Measurements from ENCODE around the gene SVIL.
"Not testable (repeated sequence)": the region's sequence is repeated elsewhere in the genome, so short reads cannot be mapped to it uniquely, and the experiment has no call there.

The SVIL gene

DNA sequence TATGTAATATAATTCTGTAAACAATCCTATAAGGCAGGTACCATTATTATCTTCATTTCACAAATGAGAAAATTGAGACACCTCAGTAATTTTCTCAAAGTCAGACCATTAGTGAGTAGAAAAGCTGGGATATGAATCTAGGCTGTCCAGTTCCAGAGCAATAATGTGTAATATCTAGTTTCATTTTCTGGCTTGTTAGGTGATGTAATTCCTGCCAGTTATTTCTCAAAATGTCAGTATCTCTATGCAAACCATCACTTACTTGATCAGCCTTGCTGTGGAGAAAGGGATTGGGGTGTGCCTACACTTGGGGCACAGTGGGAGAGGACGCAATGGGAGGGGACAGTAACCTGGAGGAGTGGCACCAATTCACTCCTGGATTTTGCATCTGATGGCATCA lies 188.4 kb downstream of the SVIL start:
- DNase-seq: no peak

DNA sequence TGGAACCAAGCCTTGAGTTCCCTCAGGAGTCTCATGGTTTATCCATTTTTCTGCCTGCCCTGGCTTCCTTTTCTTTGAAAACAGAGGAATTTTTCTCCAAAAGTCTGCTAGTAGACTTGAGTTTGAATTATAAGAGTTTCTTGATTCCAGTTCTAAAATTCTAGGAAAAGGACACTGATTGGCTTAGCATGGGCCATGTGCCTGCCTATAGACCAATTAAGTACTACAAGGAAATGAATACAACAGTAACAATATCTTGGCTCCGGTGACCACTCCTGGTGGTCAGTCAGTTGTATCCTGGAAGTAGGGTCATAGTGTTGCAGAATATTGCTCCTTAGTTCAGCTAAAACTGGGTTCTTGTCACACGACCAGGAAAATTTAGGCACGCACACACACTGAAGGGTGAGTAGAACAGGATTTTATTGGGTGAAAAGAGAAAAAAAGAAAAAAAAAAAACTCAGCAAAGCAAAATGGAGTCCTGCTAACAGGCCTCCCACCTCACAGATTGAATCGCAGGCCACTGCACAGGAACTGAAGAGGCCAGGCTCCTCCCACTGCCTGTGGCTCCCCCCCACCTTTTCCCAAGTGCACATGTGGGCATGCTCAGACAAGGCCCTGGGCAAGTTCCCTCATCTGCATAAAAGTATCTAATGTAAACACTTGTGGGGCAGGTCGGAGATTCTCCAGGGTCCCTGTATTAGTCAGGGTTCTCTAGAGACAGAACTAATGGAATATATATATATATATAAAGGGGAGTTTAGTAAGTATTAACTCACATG lies 190.8 kb downstream of the SVIL start:
- no peak for DNase-seq

DNA sequence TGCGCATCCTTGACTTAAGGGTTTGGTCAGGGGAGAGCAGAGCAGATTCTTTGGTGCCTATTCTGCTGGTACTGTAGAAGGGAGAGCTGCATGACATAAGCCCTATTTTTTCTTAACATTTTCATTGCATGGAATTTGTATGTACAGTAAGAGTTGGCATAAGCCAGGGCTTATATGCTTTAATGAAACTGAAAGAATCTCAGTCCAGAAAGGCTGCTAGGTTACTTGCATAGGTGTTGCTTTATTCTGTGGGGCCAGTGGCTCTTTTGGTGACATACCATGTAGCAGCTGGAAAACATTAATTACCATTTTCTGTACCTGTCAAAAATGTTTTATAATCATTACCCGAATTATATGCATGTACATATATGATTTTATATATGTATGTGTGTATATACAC lies 193.8 kb downstream of the SVIL start:
- no peak for DNase-seq

DNA sequence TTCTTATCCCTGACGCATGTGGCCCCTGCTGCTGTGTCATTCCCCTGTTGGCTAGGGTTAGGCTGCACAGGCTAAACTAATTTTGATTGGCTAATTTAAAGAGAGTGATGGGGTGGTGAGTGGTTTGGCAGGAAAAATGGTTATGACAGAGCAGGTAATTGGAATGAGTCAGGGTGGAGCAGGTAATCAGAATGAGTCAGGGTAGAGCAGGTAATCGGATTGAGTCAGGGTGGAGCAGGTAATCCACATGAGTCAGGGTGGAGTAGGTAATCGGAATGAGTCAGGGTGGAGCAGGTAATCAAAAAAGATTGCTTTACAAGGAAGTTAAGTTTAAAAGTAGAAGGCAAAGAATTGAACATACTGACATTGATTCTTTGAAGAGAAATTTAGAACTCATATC lies 195.8 kb downstream of the SVIL start:
- not testable (repeated sequence) for DNase-seq

DNA sequence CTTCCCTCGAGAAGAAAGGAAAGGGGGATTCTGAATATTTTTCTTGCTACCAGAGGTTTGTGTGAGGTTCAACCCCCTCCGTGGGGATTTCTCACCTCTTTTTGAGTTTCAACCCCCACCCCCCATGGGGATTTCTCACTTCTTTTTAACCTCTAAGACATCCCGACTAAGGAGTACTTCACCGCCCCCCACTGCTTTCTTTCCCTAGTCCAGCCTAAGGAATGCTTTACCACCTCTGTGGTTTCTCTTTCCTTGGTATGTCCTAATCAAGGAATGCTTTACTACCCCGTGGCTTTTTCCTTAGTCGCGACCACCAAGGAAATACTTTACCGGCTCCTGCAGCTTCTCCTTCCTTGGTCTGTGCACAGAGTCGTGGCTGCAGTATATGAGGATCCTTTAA lies 196.5 kb downstream of the SVIL start:
- DNase-seq: no peak

DNA sequence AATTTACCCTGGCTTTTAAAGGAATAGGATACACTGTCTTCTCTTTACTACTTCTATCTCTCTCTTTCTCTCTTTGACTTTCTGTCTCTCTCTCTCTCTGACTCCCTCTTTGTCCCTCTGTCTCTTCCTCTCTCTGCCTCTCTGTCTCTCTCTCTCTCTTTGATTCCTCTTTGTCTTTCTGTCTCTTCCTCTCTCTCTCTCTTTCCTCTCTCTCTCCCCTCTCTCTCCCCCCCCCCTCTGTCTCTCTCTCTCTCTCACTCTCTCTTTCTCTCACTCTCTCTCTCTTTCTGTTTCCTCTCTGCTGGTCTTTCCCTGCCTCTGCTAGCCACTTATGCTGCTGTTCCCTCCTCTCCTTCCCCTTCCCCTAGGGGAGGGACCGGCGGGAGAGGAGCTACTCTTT lies 196.9 kb downstream of the SVIL start:
- DNase-seq: no peak

DNA sequence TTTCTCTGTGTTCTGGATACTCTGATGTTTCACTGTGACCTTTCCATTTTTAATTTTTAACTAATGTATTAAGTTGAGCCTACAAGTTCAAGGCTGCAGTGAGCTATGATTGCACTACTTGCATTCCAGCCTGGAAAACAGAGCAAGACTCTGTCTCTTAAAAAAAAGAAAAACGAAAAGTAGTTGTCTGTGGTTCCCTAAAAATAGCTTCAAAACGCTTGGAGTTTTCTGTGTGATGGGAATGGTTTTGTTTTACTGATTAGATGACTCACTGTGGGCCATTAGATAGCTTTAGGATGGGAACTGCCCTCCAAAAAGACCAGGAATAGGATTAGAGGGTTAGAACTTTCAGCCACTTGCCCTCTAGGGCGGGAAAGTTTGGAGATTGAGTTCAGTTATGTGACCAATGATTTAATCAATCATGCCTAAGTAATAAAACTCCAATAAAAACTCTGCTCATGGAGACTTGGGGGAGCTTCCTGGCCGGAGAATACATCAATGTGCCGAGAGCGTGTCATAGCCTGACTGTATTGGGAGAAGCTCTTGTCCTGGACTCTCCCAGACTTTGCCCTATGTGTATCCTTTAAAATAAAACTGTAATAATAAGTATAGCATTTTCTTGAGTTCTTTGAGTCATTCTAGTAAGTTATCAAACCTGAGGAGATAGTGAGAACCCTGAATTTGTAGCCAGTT lies 198.8 kb downstream of the SVIL start:
- no peak for DNase-seq

DNA sequence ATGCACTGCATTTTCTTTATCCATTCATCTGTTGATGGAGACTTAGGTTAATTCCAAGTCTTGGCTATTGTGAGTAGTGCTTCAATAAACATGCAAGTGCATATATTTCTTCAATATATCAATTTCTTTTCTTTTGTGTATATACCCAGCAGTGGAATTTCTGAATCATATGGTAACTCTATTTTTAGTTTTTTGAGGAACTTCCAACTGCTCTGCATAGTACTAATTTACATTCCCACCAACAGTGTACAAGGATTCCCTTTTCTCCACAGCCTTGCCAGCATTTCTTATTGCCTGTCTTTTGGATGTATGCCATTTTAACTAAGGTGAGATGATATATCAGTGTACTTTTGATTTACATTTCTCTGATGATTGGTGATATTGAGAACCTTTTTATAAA lies 200.7 kb downstream of the SVIL start:
- no peak for DNase-seq

DNA sequence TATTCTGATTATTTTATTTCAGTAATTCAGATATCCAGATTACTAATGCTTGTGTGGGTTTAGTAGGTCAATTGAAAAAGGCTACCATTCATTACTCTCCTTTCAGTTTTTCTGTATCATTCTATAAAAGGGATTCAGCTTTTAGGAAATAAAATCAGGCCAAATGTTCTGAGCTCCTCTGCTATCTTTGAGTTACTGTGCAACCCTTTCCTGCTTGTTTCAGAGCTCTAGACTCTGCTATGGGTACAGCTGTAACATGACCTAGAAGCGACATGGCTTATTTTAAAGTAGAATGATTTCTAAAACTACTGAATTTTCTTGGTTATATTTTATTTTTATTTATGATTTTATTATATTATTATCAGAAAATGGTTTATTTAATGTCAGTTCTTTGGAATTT lies 203.1 kb downstream of the SVIL start:
- DNase-seq: no peak

DNA sequence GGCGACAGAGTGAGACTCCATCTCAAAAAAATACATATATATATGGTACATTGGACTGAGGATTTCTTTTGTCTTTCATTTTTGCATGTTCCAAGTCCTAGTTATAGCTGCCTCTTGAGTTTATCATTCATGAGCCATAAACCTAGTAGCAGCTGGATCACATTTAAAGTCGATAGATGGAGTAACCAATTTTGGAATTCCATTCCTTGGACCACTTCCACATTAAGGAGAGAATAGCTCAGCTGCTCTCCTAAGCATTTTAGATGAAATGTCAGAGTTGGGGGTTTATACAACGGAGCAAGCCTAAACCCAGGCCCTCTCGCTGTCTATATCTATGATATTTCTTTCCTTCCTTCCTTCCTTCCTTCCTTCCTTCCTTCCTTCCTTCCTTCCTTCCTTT lies 204.7 kb downstream of the SVIL start:
- DNase-seq: no peak

DNA sequence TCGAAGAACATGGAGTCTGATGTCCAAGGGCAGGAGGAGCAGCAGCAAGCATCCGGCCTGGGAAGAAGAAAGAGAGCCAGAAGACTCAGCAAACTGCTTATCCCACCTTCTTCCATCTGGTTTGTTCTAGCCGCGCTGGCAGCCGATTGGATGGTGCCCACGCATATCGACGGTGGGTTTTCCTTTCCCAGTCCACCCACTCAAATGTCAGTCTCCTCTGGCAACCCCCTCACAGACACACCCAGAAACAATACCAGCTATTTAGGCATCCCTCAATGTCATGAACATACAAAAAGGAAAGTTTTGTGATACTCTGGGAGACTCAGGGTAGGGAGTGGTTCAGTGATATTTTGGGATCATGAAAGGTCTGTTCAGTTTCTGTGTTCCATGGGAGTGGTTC lies 206.3 kb downstream of the SVIL start:
- DNase-seq: no peak

DNA sequence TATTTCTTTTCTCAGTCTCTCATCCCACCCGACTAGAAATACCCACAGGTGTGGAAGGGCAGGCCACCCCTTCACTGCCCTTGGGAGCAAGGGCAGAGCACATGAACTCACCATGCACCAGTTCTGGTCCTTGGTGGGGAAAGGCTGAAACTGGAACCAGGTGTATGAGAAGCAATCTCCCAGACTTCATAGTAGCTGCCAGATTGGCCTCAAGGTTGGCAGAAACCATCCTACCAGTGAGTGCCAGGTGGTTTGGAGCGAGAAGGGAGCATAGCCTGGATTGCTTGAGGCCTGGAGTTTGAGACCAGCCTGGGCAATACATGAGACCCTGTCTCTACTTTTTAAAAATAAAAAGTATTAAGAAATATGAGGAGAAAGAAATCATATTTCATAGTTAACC lies 207.1 kb downstream of the SVIL start:
- DNase-seq: no peak

DNA sequence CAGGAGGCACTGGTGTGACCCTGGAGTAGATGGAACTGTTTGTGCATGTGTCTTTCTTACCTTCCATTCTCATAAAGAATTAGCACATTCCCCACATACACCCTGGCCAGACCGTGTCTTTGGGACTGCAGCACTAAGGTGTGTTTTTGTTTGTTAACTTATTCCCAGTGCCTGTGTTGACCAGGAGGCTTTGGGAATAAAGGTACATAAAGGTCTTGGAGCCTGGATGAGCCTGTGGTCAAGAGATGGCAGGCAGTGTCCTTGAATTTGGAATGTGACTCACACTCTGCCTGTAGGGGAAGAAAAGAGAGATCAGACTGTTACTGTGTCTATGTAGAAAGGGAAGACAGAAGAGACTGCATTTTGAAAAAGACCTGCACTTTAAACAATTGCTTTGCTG lies 208.4 kb downstream of the SVIL start:
- no peak for DNase-seq

DNA sequence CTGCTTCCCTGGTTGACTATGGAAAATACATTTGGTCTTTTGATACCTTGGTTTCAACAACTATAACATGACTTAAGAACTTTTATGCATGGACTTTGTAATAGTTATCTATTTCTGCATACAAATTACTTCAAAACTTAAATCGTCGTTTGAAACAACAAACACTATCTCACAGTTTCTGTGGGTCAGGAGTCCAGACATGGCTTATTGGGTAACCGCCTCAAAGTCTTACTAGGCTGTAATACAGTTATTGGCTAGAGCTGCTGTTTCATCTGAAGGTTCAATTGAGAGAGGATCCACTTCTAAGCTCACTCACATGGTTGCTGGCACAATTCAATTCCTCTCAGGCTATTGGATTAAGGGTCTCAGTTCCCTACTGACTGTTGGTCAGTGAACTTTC lies 210.8 kb downstream of the SVIL start:
- no peak for DNase-seq

DNA sequence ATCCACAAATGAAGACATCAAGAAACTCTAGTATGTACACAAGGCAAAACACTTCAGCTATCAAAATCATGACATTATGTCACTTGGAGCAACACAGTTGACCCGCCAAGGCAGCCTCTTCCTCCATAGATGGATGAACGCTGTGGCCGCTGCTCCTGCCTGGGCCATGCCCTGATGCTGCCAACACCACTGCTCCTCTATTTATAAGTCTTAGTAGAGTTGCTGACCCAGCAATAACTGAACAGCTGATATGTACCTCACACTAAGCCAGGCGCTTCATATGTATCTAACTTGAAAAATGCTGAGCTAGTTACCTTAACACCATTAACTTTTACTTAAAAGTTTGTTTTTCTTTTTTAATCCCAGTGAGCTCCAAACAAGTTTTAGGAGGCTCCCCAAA lies 214.0 kb downstream of the SVIL start:
- DNase-seq: no peak

DNA sequence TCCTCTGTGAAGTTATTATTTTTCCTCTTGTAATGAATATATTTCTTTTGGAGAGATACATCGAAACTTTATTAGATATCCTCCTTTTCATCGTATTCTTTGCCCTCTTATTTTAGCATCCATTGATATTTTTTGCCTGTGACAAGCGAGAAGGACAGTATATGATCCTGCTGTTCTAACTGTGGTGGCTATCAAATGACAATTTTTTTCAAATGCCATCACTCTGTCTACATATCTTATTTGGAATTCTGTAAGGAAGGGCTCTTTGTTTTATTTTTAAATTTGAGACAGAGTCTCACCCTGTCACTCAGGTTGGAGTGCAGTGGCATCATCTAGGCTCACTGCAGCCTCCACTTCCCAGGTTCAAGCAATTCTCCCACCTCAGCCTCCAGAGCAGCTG lies 217.4 kb downstream of the SVIL start:
- DNase-seq: no peak

DNA sequence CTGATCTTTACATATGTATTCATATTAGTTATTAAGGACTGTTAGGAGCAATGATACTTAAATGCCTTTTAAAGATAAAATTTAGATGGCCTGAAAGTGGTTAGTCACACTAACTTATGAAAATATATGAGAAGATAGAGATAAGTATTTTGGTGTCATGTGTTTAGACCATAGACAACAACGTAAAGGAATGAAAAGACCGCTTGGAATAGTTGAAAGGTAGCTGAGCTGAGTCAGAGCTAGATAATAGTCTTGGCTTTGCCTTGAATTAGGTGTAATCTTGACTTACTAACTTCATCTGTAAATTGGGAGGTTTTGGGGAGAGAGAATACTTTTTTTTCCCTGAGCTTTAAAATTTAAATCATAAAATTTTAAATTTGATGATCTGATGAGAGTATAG lies 218.9 kb downstream of the SVIL start:
- DNase-seq: no peak

DNA sequence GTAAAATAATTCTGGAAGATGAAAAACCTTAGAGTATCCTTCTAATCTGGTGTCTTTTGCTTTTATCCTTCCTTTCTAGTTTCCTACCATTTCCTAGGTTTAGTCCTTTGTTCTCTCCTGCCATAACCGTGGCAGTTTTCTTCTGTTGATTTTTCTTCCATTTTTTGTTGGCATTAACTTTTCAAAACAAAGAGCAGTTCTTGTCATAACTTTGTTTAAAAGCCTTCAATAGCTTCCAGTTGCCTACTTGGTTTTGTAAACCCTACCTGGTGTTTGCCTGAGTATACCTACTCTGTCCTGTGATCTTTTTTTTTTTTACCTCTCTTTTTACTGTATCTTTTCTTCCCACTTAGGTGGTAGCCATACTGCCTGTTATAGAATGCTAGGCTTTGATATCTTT lies 220.3 kb downstream of the SVIL start:
- no peak for DNase-seq

DNA sequence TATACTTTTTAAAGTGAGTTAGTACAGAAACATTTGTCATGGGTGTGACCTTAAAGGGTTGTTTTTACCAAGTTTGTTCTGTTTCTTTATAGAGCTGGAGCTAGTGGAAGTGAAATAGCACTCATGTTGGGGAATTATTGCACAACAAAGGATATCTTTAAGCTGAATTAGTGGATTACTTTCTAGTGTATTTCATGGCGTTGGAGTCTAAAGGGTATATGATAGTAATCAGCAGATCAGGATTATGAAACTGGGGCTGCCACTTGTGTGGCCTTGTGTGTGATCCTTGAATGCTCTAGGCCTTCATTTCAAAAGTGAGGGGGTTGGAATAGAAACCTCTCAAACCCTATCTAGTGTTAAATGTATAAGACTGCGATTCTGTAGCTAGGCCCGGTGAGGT lies 222.3 kb downstream of the SVIL start:
- no peak for DNase-seq

DNA sequence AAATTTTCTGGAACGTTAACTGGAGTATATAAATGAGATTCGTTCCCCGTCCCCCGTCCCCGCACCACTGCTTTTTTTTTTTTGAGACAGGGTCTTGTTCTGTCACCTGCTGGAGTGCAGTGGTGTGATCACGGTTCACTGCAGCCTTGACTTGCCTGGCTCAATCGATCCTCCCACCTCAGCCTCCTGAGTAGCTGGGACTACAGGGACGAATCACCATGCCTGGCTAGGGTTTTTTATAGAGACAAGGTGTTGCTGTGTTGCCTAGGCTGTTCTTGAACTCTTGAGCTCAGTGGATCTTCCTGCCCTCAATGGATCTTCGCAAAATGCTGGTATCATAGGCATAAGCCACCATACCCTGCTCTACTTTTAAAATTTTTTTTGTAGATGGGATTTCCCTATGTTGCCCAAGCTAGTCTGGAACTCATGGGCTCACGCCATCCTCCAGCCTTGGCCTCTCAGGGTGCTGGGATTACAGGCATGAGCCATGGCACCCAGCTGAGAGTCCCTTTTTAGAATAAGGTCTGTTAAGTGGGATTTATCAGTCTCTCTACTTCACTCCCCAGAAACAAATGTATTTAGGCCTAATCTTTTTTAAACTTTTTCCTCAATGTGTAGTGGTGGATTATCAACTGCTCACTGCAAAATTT lies 223.0 kb downstream of the SVIL start:
- DNase-seq: no peak

DNA sequence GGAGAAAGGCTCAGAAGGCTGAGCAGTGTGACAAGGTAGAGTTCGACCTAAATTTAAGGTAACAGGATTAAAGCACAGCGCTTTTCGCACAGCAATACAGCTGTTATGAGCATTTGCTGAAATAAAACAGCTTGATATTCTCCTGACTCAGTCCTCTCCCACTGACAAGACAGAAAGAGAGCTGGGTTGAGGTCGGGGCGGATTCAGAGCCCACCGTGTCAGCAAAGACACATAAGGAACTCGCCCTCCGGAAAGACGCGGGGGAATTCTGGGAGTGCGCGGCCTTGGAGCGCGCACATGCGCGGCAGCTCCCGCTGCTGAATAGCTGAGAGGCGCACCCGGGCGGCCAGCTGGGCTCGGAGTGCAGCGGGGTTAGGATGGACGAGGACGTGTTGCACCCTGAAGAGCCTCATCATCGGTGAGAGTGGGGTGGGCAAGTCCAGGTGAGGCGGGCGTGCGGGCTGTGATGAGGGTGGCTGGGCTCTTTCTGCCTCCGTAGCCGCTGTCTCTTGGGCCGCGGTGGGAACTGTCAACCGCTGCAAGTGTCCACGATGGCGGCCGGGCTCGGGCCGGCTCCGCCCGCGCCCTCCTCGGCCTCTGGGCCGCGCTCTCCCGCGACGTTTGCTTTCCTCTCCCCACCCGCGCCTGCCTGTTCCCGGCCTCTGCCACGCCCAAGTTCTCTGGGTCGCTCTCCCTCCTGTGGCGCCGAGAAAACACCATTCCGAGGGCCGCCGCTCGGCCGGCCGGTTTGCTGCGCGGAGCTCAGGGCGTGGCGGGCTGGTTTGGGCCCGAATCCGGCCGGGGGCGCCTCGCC lies 225.3 kb downstream of the SVIL start:
- DNase-seq: peak; percentile 15 to 67

DNA sequence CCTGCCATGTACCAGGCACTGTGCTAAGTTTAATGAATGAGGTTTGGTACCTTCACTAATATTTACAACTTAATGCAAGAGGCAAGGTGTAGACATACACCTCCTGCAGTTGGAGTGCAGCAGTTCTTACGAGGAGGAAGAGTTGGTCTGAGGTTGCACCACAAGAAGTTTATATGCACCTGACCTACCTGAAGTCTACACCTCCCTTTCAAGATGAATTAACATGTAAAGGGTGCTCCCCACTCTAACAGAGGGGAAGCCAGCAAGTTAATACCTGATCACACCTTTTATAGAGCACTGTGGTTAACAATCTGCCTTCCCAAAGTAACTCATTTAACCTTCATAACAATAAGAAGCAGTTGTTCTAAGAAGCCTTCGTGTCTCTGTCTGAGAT lies 225.9 kb downstream of the SVIL start:
- no peak for DNase-seq
